Mammary epithelial cell (primary cell): ENCODE data around the gene PRDX2.

ENCODE experiments used
- EZH2 ChIP-seq: IDR thresholded peaks from 2 replicates; pipeline ENCODE4 v1.6.1; 2012; ENCODE audit warnings: low read length, inconsistent platforms, borderline replicate concordance
- TF ChIP-seq, protein P1 (sequence below), 2 donors: IDR thresholded peaks in 1 of 2; conservative IDR thresholded peaks in 1 of 2; 2 replicates each; pipeline ENCODE4 v1.5.1; 2011 to 2012; ENCODE audit warnings: inconsistent platforms in 2 of 2, low read length in 2 of 2, mild to moderate bottlenecking in 2 of 2, control low read depth in 1 of 2, low read depth in 1 of 2; ENCODE audit not compliant: insufficient read depth in 1 of 2; ENCODE audit errors: extremely low read depth in 1 of 2

DNA sequence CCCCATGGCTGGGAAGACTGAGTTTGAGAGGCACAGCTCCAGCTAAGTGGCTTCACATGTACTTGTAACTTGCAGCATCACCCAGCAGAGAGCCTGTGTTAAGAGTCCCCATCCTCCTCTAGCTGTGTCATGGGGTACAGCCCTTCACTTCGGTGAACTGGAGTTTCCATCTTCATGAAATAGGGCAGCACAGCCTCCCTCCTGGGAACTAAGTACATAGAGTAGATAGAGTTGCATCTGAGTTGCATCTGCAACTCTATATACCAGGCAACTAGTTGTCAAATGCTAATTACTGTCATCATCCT lies 1.2 kb downstream of the PRDX2 start:
- TF ChIP-seq, protein P1, sequence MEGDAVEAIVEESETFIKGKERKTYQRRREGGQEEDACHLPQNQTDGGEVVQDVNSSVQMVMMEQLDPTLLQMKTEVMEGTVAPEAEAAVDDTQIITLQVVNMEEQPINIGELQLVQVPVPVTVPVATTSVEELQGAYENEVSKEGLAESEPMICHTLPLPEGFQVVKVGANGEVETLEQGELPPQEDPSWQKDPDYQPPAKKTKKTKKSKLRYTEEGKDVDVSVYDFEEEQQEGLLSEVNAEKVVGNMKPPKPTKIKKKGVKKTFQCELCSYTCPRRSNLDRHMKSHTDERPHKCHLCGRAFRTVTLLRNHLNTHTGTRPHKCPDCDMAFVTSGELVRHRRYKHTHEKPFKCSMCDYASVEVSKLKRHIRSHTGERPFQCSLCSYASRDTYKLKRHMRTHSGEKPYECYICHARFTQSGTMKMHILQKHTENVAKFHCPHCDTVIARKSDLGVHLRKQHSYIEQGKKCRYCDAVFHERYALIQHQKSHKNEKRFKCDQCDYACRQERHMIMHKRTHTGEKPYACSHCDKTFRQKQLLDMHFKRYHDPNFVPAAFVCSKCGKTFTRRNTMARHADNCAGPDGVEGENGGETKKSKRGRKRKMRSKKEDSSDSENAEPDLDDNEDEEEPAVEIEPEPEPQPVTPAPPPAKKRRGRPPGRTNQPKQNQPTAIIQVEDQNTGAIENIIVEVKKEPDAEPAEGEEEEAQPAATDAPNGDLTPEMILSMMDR (conservative IDR thresholded peaks at IDR 0.05 in 1 of 2, IDR thresholded peaks at IDR 0.05 in 1 of 2; ENCODE audit: extremely low read depth in 1 of 2, insufficient read depth in 1 of 2, low read depth in 1 of 2, low read length in 2 of 2) = no peak
- TF ChIP-seq EZH2 = no peak
